Naive thymus-derived CD4-positive, alpha-beta T cell (primary cell): Measurements from ENCODE around the gene XKR7. TPM values are rescaled to one million over a fixed set of nuclear protein-coding genes. Genes with fewer than 3 reads are reported as not detected.

ENCODE experiments used
- ATAC-seq: fragments of 150-1000 bp; cut with Tn5 transposase; 2 replicates; pipeline ENCODE4 v1.10.0; 2021; ENCODE audit warnings: mild to moderate bottlenecking, moderate library complexity
- CTCF ChIA-PET: fragments of 350-600 bp; sonication (Branson Sonifier 250); formaldehyde crosslinking; loops from one replicate; lab custom pipeline; 2021; ENCODE audit warnings: antibody characterized with exemption; lab: Charles Lee
- POLR2A ChIA-PET: fragments of 350-600 bp; sonication (Branson Sonifier 250); formaldehyde crosslinking; loops from one replicate; lab custom pipeline; 2021; ENCODE audit warnings: antibody characterized with exemption, inconsistent platforms; lab: Charles Lee
- DNase-seq, 9 donors: peaks; one replicate each; pipeline versions ENCODE4 v3.0.0 to v3.0.0-alpha.2; 2020 to 2022; ENCODE audit warnings: mixed read lengths in 1 of 9
- H3K27ac ChIP-seq: one replicate; pipeline ENCODE4 v1.7.0; 2013; ENCODE audit warnings: mild to moderate bottlenecking, low read depth, low read length, moderate library complexity
- H3K27me3 ChIP-seq, 2 donors: one replicate each; pipeline ENCODE4 v1.7.0; 2013; ENCODE audit warnings: low read length in 2 of 2, mild to moderate bottlenecking in 2 of 2, moderate library complexity in 2 of 2; ENCODE audit not compliant: control insufficient read depth in 2 of 2, insufficient read depth in 2 of 2
- H3K36me3 ChIP-seq, 3 experiments: 1 replicate in 2 of 3; 2 replicates in 1 of 3; pipeline ENCODE4 v1.7.0; 2013; ENCODE audit warnings: low read length in 3 of 3, mild to moderate bottlenecking in 3 of 3, moderate library complexity in 1 of 3; ENCODE audit not compliant: insufficient read depth in 3 of 3, control insufficient read depth in 2 of 3
- H3K4me1 ChIP-seq, 2 donors: one replicate each; pipeline ENCODE4 v1.7.0; 2013; ENCODE audit warnings: low read length in 2 of 2, mild to moderate bottlenecking in 2 of 2, moderate library complexity in 1 of 2; ENCODE audit not compliant: control insufficient read depth in 2 of 2, insufficient read depth in 2 of 2
- H3K4me3 ChIP-seq: 2 replicates; pipeline ENCODE4 v1.7.0; 2013; ENCODE audit warnings: mild to moderate bottlenecking, low read length
- H3K9me3 ChIP-seq, 3 experiments: 1 replicate in 2 of 3; 2 replicates in 1 of 3; pipeline ENCODE4 v1.7.0; 2013; ENCODE audit warnings: low read length in 3 of 3; ENCODE audit not compliant: control insufficient read depth in 2 of 3
- H3K27ac Mint-ChIP-seq, 9 donors: one replicate each; pipeline ENCODE4 v1.8.0; 2020 to 2022; ENCODE audit warnings: mixed read lengths in 9 of 9, mild to moderate bottlenecking in 8 of 9, moderate library complexity in 5 of 9, inconsistent platforms in 2 of 9
- H3K27me3 Mint-ChIP-seq, 5 donors: one replicate each; pipeline ENCODE4 v1.8.0; 2021 to 2022; ENCODE audit warnings: mixed read lengths in 5 of 5, mild to moderate bottlenecking in 1 of 5
- H3K36me3 Mint-ChIP-seq, 5 donors: one replicate each; pipeline ENCODE4 v1.8.0; 2020 to 2022; ENCODE audit warnings: mixed read lengths in 5 of 5, mild to moderate bottlenecking in 3 of 5, inconsistent platforms in 1 of 5
- H3K4me1 Mint-ChIP-seq, 7 donors: one replicate each; pipeline ENCODE4 v1.8.0; 2020 to 2022; ENCODE audit warnings: mixed read lengths in 7 of 7, mild to moderate bottlenecking in 3 of 7, inconsistent platforms in 1 of 7
- H3K4me3 Mint-ChIP-seq, 10 donors: one replicate each; pipeline ENCODE4 v1.8.0; 2020 to 2022; ENCODE audit warnings: mild to moderate bottlenecking in 10 of 10, mixed read lengths in 10 of 10, moderate library complexity in 6 of 10, inconsistent platforms in 2 of 10
- H3K9me3 Mint-ChIP-seq, 11 donors: one replicate each; pipeline ENCODE4 v1.8.0; 2020 to 2022; ENCODE audit warnings: mixed read lengths in 11 of 11, mild to moderate bottlenecking in 4 of 11, inconsistent platforms in 1 of 11, moderate library complexity in 1 of 11
- intact Hi-C, 2 donors: fragments of 100-400 bp; cut with micrococcal nuclease; formaldehyde crosslinking; loops; one replicate each; pipeline ENCODE4 v1.15.1; 2023
- polyA plus RNA-seq, 2 donors: library from polyadenylated mRNA; unstranded; fragments of 300-500 nt; fragmentation: Illumina TruSeq; gene quantifications; one replicate each; pipeline ENCODE4 v1.2.3, GENCODE V29; 2021
- total RNA-seq, 6 experiments: library from RNA in 5 of 6; stranded (reverse) in 5 of 6; gene quantifications; 1 replicate in 5 of 6; 2 replicates in 1 of 6; pipeline ENCODE4 v1.2.3 and lab custom pipeline; 2021 to 2026

The XKR7 gene
- total and polyA plus RNA-seq, 7 experiments from 2014 or later: 0.05 TPM; not detected in 6

- H3K36me3 ChIP-seq: no peaks in the 10 kb centered on the region
- intact Hi-C loops: loop anchor here in 1 of 2 donors (1.0 to 10.0 kb wide), 5 partner anchors 14 to 353 kb away; partner anchors contain the start of genes PDRG1, PLAGL2, POFUT1 and TM9SF4
- peaks cover 0 to 3% of the 10 kb centered on the region in 2 donors for H3K27me3 ChIP-seq
- peak overlapping the region; percentile 55 to 91 (median 76) for H3K4me3 Mint-ChIP-seq
- H3K36me3 Mint-ChIP-seq: peaks cover 0 to 9% (median 2%) of the 10 kb centered on the region in 5 donors
- no peak overlapping the region for H3K27ac ChIP-seq
- CTCF ChIA-PET: interaction anchor here (1.2 to 1.3 kb wide), 2 partner anchors 8 to 15 kb away, joined by 3 read pairs; no protein-coding TSS in a partner anchor
- no peak overlapping the region for H3K27ac Mint-ChIP-seq
- peaks cover 0 to 6% (median 0%) of the 10 kb centered on the region in 11 donors for H3K9me3 Mint-ChIP-seq
- POLR2A ChIA-PET: interaction anchor here (1.0 kb wide), 1 partner anchor 146 kb away, joined by 3 read pairs; no protein-coding TSS in a partner anchor
- H3K4me1 Mint-ChIP-seq: peaks cover 10 to 28% (median 23%) of the 10 kb centered on the region in 7 donors
- H3K9me3 ChIP-seq: no peaks in the 10 kb centered on the region
- H3K4me1 ChIP-seq: peaks cover 0 to 6% of the 10 kb centered on the region in 2 donors
- H3K27me3 Mint-ChIP-seq: peaks cover 60 to 74% (median 68%) of the 10 kb centered on the region in 5 donors
- no peak overlapping the region for H3K4me3 ChIP-seq
- ATAC-seq (peak; percentile 88), DNase-seq (peak in 6 of 9 donors; percentile 9 to 58 (median 46))
Measured at GRCh38 chr20:32017711-32018251, 49.8 kb downstream of the XKR7 start.

DNA sequence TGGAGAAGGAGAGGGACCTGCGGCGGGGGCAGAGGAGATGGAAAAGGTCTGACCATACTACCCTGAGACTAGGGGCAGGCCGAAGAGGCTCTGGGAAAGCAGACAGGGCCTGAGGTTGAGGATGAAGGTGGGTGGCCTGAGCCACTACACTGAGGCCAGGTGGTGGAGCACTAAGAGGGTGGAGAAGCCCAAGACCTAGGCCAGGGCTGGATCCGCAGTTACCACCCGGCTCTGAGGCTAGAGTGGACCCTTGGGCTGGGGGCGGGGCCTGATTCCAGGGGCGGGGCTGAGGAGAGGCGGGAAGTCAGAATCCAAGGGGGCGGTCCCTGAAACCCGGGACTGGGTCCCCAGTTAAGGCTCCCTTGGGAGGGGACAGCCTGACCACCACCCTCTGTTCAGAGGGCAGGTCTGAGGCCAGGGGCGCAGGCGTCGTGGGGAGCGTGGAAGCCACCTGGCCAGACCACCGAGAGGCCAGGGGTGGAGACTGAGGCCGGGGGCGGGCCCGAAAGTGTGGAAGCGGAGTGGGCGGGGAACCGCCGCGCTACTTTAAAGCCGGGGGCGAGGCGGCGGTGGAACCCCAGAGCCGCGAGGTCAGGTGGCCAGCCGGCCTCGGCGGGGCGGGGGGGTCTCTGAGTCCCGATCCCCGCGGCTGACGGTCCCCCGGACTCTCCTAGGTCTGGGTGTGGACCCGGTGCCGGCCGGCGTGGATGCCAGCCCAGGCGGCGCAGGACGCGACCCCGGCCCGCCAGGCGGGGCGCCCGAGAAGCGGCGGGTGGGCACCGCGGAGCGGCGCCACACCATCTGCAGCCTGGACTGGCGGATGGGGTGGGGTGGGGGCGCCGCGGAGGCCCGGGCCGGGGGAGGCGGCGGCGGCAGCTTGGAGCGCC is 50.6 kb downstream of the XKR7 start:
- no peak overlapping the region for H3K27ac ChIP-seq
- H3K27ac Mint-ChIP-seq: no peak overlapping the region
- peaks cover 66 to 82% (median 71%) of the 10 kb centered on the region in 5 donors for H3K27me3 Mint-ChIP-seq
- peaks cover 0 to 3% of the 10 kb centered on the region in 2 donors for H3K27me3 ChIP-seq
- peaks cover 10 to 28% (median 23%) of the 10 kb centered on the region in 7 donors for H3K4me1 Mint-ChIP-seq
- H3K9me3 ChIP-seq: no peaks in the 10 kb centered on the region
- peak; percentile 61 for ATAC-seq
- CTCF ChIA-PET: interaction anchor here (1.2 to 1.3 kb wide), 2 partner anchors 8 to 15 kb away, joined by 3 read pairs; no protein-coding TSS in a partner anchor
- POLR2A ChIA-PET: no interaction called here
- peak overlapping the region; percentile 54 to 91 (median 82) for H3K4me3 Mint-ChIP-seq
- peak in 8 of 9 donors; percentile 17 to 59 (median 36) for DNase-seq
- H3K4me3 ChIP-seq: peak overlapping the region; percentile 48
- peaks cover 0 to 9% (median 2%) of the 10 kb centered on the region in 5 donors for H3K36me3 Mint-ChIP-seq
- H3K9me3 Mint-ChIP-seq: peaks cover 0 to 6% (median 0%) of the 10 kb centered on the region in 11 donors
- intact Hi-C loops: loop anchor here in 1 of 2 donors (1.0 to 10.0 kb wide), 5 partner anchors 13 to 354 kb away; partner anchors contain the start of genes PDRG1, PLAGL2, POFUT1 and TM9SF4
- H3K4me1 ChIP-seq: peaks cover 0 to 6% of the 10 kb centered on the region in 2 donors
- no peaks in the 10 kb centered on the region for H3K36me3 ChIP-seq

DNA sequence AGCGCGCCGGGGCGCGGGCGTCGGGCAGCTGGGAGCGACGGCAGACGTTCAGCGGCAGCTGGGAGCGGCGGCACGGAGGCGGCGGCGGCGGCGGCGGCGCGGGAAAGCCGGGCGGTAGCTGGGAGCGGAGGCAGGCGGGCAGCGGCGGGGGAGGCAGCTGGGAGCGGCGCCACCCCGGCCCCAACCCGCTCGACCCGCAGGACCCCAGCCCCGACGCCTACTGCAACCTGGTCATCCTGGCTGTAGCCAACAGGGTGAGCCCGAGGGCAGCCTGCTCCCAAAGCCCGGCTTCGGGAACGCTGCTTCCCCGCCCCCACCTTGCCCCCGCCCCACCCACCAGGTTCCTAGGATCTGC is 51.2 kb downstream of the XKR7 start:
- Mint-ChIP-seq H3K27me3 (peaks cover 68 to 86% (median 77%) of the 10 kb centered on the region in 5 donors), H3K36me3 (peaks cover 0 to 9% (median 2%) of the 10 kb centered on the region in 5 donors), H3K9me3 (peaks cover 0 to 6% (median 0%) of the 10 kb centered on the region in 11 donors), H3K4me3 (peak overlapping the region; percentile 79 to 89 (median 86)), H3K4me1 (peaks cover 10 to 28% (median 23%) of the 10 kb centered on the region in 7 donors), H3K27ac (no peak overlapping the region)
- ATAC-seq (no peak), DNase-seq (no peak)
- H3K27me3 ChIP-seq: peaks cover 2 to 3% of the 10 kb centered on the region in 2 donors
- no peaks in the 10 kb centered on the region for H3K36me3 ChIP-seq
- no peak overlapping the region for H3K27ac ChIP-seq
- H3K4me1 ChIP-seq: peaks cover 0 to 6% of the 10 kb centered on the region in 2 donors
- H3K4me3 ChIP-seq: no peak overlapping the region
- POLR2A ChIA-PET: no interaction called here
- CTCF ChIA-PET: no interaction called here
- intact Hi-C loops: loop anchor here in 1 of 2 donors (2.0 to 10.0 kb wide), 2 partner anchors 66 to 354 kb away; partner anchors contain the start of gene PDRG1
- H3K9me3 ChIP-seq: no peaks in the 10 kb centered on the region

DNA sequence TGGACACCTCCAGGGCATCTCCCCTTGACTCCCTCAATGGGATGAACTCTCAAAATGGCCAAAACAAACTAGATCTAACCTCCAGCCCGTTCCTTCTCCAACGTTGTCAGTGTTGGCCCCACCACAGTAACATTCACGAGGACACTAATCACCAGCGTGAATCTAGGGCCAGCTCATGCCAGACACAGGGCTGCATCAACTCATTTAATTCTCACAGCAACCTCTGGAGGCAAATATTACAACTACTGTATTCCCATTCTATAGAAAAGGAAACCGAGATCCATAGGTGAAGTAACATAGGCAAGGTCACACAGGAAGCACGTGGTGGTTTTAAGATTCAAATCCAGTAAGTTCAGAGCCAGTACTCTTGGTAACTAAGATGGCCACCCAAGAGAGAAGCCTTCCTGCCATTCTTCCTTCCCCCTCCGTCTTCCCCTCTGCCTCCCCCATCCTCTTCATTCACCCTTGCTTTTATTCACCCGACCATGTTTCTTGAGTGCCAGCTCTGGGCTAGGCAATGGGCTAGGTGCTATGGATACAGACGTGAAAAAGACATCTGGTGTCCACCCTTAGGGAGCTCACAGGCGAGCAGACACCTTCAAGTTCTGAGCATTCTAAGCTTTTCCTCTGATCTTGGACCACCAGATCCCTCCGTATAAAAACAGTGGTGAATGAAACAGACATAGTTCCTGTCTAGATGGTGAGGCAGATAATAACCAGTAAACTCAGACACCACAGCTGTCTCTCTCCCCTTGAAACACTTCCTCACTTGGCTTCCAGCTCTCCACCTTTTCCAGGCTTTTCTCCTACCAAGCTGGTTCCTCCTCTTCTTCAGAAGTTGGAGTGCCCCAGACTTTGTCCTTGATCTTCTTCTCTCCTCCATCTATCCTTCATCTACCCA is 51.9 kb downstream of the XKR7 start:
- ChIA-PET CTCF (no interaction called here), POLR2A (interaction anchor here (1.1 kb wide), 1 partner anchor 12 kb away, joined by 3 read pairs; no protein-coding TSS in a partner anchor)
- H3K27ac Mint-ChIP-seq: peak overlapping the region in 1 of 9 donors; percentile 52
- H3K4me3 ChIP-seq: no peak overlapping the region
- H3K4me1 Mint-ChIP-seq: peaks cover 10 to 28% (median 23%) of the 10 kb centered on the region in 7 donors
- intact Hi-C loops: loop anchor here in 1 of 2 donors (2.0 to 10.0 kb wide), 2 partner anchors 67 to 355 kb away; partner anchors contain the start of gene PDRG1
- no peak for ATAC-seq
- peaks cover 64 to 85% (median 80%) of the 10 kb centered on the region in 5 donors for H3K27me3 Mint-ChIP-seq
- H3K9me3 Mint-ChIP-seq: peaks cover 0 to 6% (median 0%) of the 10 kb centered on the region in 11 donors
- DNase-seq: peak in 1 of 9 donors; percentile 4
- peaks cover 3% of the 10 kb centered on the region in 2 donors for H3K27me3 ChIP-seq
- H3K36me3 Mint-ChIP-seq: peaks cover 0 to 9% (median 2%) of the 10 kb centered on the region in 5 donors
- H3K27ac ChIP-seq: no peak overlapping the region
- no peaks in the 10 kb centered on the region for H3K36me3 ChIP-seq
- H3K9me3 ChIP-seq: no peaks in the 10 kb centered on the region
- H3K4me1 ChIP-seq: peaks cover 0 to 6% of the 10 kb centered on the region in 2 donors
- peak overlapping the region; percentile 79 to 89 (median 86) for H3K4me3 Mint-ChIP-seq

- no peak overlapping the region for H3K27ac ChIP-seq
- Mint-ChIP-seq H3K4me1 (peaks cover 10 to 28% (median 23%) of the 10 kb centered on the region in 7 donors), H3K27me3 (peaks cover 54 to 80% (median 79%) of the 10 kb centered on the region in 5 donors), H3K36me3 (peaks cover 0 to 3% (median 2%) of the 10 kb centered on the region in 5 donors), H3K9me3 (peaks cover 0 to 6% (median 0%) of the 10 kb centered on the region in 11 donors), H3K4me3 (peak overlapping the region in 1 of 10 donors; percentile 34), H3K27ac (no peak overlapping the region)
- no peak overlapping the region for H3K4me3 ChIP-seq
- no peak for ATAC-seq
- no peaks in the 10 kb centered on the region for H3K36me3 ChIP-seq
- ChIA-PET POLR2A (no interaction called here), CTCF (interaction anchor here (2.5 kb wide), 1 partner anchor 10 kb away, joined by 7 read pairs; no protein-coding TSS in a partner anchor)
- H3K4me1 ChIP-seq: peaks cover 0 to 6% of the 10 kb centered on the region in 2 donors
- peaks cover 3% of the 10 kb centered on the region in 2 donors for H3K27me3 ChIP-seq
- intact Hi-C loops: no loop called here
- no peak for DNase-seq
- H3K9me3 ChIP-seq: no peaks in the 10 kb centered on the region
Measured at GRCh38 chr20:32021091-32021490, 53.1 kb downstream of the XKR7 start.
